Measurements from ENCODE around the gene STRIP1.

Gene STRIP1

GRCh38 chr1:110053552-110054428, 19.4 kb downstream of the STRIP1 start:
- no peak for DNase-seq

DNA sequence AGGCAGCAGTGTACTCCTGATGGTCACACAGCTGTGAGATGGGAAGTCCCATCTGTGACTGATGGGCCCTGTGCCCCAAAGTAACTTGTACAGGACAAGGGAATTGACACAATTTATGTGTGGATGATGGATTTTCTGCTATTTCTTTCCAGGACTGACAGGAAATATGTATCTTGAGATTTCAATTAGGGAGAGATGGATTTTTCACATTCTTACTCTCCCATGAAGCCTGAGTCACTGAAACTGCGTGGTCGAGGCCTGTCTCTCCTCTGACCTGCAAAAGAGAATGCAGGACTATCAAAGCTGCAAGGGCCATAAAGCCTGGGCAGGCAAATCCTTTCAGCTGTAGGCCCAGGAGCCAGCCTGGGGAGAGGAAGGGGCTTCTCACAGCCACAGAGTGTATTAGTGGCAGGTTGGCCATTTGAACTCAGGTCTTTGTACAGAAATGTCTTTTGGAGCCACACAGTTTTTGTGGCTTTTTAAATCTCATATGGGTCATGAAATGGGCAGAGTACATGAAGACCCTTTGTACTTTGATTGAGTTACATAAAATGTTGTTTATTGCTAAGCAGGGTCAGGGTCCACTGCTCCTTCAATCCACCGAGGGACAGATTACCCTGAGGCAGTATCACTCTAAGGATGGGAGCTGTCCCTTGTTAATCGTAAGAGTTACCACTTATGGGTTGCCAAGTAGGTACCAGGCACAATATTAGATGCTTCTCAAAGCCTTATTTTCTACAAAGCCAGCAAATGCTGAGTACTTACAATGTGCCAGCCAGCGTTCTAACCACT, 21.3 kb downstream of the STRIP1 start:
- peak; percentile 67 for DNase-seq

DNA sequence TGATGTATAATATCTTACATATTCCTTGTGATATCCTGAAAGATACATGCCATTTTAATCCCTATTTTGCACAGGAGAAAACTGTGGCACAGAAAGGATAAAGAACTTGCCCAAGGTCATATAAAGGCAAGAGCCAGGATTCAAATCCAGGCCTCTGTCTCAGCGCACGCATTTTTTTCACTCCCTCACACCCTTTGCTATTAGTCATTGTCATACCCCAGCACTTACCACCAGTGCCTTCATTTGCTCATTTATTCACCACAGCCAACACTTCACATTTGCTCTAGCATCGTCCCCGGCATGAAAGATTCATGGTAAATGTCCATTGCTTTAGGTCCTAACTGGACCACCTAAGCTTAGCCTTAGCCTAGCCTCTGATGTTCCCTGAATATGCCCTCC, 21.9 kb downstream of the STRIP1 start:
- no peak for DNase-seq

DNA sequence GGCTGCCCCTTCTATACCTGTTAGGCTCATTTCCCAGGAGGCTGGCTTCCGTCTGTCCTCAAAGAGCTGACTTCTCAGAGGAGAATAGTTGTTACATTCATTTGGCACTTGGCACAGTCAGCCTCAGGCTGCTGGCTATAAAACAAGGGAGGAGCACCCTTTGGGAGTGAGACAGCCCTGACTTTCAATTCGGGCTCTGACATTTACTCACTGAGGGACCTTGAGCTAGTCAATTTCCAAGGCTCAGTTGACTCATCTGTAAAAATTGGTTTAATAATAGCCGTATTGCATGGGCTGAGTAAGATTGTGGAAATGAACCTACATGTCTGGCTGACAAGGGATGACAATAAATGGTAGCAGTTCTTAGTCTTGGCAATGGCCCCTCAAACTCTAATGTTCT, 22.4 kb downstream of the STRIP1 start:
- DNase-seq, result peak; percentile 74

DNA sequence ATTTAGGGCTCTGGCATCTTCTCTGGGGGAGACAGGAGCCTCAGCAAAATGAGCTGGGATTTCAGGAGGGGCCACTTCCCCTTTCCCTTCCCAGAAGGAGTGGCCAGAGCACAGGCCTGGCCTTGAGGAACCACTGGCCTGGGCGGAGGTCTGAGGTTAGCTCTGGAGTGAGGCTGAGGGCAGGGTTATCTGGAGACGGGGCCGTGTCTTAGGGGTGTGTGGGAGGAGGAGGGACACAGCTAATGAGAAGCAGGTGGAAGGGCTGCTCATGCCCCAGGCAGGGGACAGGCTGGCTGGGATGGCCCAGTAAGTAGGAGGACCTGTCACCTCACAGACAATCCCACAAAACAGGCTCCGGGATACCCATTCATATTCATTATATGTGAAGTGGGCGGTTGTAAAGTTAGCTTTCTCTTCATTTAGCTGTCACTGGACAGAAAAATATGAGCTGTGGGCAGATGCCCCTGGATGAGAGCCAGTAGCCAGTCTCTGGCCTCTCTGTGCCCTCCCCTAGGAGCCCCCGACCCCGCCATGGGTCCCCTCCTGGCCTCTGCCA, 23.6 kb downstream of the STRIP1 start:
- DNase-seq, result no peak

- DNase-seq, result no peak
Measured at GRCh38 chr1:110058591-110058990, 24.2 kb downstream of the STRIP1 start.

- DNase-seq, result peak; percentile 43
Measured at GRCh38 chr1:110059133-110059863, 24.9 kb downstream of the STRIP1 start.

GRCh38 chr1:110060034-110060661, 25.7 kb downstream of the STRIP1 start:
- no peak for DNase-seq

DNA sequence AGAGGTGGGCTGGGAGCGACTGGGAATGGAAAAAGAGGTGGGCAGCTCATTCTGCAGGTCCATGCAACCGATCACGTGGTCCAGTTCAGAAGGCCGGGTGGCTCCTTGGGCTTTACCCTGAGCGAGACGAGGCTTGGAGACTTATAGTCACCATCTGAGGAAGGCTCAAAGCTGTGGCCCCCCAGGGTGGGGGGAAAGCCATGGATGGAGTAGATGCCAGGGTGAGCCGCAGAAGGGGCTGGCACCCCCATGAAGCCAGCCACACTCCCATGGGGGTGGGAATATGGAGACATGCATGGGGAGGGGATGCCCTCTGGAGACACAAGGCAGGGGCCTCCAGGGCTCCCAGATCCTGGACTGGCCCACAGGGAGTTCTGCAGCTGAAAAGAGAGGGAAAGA, 26.2 kb downstream of the STRIP1 start:
- DNase-seq, result no peak

GRCh38 chr1:110061341-110061740, 26.9 kb downstream of the STRIP1 start:
- DNase-seq, result no peak

- no peak for DNase-seq
Measured at GRCh38 chr1:110062612-110063011, 28.2 kb downstream of the STRIP1 start.

GRCh38 chr1:110063781-110064180, 29.4 kb downstream of the STRIP1 start:
- DNase-seq, result no peak

GRCh38 chr1:110064576-110065337, 30.3 kb downstream of the STRIP1 start:
- no peak for DNase-seq

DNA sequence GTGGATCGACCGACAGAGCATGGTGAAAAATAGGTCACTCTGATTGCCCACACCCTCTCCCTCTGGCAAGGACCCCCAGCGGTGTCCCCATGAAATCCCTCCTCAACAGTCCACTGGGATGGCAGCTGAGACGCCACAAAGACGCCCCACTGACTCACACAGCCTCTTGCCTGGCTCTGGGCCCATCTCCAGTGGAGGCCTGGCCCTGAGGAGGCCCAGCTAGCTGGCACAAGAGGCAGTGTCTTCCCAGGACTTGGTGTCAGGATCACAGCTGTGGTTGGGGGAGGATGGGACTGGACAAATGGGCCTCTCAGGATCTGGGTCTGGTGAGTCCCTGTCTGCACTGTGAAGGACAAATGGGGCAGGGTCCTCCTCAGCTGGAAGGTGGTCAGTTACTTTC, 31.4 kb downstream of the STRIP1 start:
- DNase-seq, result no peak

- DNase-seq, result no peak
Measured at GRCh38 chr1:110067479-110067892, 33.1 kb downstream of the STRIP1 start.

DNA sequence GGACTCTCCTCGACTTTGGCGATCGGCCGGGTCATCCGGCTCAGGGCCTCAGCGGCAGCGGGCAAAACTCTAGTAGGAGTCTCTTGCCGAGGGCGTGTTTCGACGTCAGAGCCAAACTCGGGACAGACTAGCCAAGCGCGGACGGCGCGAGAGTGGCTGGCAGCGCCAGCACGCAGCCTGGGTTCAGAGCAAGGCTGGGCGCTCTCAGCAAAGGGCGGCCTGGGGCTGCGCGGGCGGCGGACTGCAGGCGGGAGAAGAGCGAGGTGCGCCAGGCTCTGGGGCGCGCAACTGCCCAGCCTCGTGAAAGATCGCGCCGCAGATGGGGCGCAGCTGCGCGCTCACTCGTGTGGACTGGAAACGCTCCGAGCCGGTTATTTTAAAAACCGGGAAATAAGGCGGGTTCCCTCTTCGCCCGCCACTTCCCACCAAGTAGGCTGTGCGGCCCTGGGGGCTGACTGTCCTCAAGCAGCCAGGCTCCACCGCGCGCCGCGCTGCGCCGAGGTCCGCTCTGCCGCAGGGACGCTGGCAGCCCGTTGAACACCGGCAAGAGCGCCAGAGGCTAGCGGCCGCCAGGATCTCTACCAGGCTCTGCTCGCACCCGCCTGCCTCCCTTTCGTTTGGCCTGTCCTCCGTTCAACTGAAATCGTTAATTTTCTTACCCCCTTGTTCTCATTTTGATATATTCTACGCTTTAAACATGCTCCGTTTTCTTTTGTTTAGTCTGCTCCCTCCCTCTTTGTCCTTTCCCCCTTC, 33.6 kb downstream of the STRIP1 start:
- no peak for DNase-seq

- no peak for DNase-seq
Measured at GRCh38 chr1:110068646-110069403, 34.4 kb downstream of the STRIP1 start.

DNA sequence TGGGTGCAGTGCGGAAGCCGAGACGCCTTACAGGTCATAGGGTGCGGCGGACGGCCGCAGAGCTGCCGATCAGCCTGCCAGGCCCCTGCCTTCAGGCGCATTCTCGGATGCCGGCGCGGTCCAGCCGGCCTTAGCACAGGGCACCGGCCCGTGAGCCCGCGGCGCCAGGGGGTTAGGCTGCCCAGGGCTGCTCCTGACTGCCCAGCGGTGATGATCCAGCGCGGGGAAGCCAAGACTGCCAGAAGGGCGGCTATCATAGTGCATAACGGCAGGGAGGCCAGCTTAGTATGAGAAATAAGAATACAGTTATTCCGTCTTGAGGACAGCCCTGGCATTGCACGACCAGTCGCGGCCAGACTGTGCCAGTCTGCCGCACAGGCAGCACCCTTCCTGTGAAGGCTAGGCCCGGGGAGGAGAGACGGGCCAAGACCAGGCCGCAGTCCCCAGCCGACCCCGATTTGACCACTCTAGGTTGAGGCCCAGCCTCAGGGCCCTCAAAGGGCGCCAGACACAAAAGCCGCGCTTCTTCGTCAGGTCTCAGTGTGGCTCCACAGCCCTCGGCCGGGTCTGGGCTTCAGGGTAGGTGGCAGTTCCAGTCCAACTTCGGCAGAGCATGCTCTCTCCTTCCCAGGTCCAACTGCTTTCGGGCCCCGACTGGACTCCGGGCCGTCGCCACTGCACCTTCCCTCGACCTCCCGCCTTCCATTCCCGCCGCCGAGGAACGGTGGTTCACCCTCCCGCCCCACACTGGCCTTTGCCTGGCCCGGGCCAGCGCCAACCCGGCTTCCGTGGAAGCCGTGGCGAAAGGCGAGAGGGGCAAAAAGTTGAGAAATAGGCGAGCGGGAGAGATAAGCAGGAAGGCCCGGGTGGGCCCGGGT, 35.2 kb downstream of the STRIP1 start:
- DNase-seq, result no peak

DNA sequence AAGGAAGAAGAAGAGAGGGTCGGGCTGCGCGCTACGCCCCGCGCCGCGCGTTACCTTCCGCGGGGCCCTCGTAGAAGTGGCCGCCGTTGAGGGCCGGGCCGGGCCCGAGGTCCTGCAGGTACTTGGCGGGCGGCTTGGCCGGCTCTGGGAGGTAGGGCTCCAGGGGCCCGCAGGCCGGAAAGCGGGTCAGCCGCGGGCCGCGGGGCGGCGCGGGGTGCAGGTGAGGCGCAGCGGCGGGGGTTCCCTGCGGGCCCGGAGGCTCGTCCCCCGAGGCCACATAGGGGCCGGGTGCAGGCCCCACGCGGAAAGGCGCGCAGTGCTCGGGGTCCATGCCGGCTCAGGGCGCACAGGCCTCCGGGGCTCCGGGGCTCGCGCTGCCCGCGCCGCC, 35.9 kb downstream of the STRIP1 start:
- DNase-seq, result no peak
